Stimulated activated CD4-positive, alpha-beta T cell treated with anti-CD3 and anti-CD28 coated beads, Interleukin-1b, Interleukin-23, amount 100 ng/mL, for 24 hours (primary cell): ENCODE measurements around the gene FAM186B.
"Not testable (repeated sequence)": the region's sequence is repeated elsewhere in the genome, so short reads cannot be mapped to it uniquely, and the experiment has no call there.

ENCODE experiments used
- DNase-seq, 4 experiments: peaks; one replicate each; pipeline ENCODE4 v3.0.0-alpha.2; 2020; ENCODE audit warnings: low read depth in 4 of 4, low spot score in 1 of 4

FAM186B gene

DNA sequence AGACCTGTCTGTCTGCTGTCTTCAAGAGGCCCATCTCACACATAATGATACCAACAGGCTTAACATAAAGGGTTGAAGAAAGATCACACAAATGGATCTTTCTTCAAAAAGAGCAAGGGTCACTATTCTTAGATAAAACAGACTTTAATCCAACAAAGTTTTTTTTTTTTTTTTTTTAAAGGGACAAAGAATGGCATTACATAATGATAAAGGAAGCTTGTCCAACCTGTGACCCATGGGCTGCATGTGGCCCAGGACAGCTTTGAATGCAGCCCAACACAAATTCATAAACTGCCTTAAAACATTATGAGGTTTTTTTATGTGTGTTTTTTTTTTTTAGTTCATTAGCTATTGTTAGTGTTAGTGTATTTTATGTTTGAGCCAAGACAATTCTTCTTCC lies 6.8 kb upstream of the FAM186B start:
- no peak for DNase-seq

DNA sequence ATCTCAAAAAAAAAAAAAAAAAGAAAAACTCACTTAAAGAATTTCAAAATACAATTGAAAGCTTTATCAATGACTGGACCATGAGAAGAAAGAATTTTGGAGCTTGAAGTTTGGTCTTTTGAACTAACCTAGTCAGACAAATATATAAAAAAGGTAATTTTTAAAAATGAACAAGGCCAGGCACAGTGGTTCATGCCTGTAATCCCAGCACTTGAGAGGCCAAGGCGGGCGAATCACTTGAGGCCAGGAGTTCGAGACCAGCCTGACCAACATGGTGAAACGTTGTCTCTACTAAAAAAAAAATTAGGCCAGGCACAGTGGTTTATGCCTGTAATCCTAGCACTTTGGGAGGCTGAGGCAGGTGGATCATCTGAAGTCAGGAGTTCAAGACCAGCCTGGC lies 5.3 kb upstream of the FAM186B start:
- not testable (repeated sequence) for DNase-seq

DNA sequence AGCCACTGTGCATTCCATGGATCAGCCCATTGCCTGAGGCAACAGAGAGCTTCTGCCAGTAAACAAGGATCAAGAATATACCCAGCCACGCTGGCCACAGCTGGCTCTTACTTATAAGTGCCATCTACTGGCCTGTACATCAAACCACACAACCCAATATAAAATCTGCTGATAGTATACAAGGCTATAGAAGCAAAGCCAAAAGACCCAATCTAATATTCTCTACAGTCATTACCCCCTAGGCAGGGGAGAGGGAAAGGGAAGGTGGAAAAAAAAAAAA lies 4.4 kb upstream of the FAM186B start:
- no peak for DNase-seq

GRCh38 chr12:49609059-49609874 lies 3.8 kb upstream of the FAM186B start:
- no peak for DNase-seq

DNA sequence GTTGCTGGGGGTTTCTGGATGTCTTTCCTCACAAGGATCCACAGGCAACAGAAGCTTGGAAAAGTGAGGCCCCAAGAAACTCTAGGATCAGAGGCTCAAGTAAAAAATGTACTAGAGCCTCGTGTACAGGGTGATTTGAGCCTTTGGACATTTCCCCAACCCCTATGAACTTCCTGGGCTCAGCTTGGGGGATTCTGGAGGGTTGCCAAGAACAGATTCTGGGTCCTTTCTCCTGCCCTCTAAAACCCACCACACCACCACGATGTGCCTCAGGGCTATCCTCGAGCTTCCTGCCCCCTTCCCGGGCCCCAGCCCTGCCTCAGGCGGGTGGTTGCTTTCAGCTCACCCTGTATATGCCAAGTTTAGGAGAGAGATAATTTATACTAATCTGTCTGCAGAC lies 583 bp downstream of the FAM186B start:
- no peak for DNase-seq

DNA sequence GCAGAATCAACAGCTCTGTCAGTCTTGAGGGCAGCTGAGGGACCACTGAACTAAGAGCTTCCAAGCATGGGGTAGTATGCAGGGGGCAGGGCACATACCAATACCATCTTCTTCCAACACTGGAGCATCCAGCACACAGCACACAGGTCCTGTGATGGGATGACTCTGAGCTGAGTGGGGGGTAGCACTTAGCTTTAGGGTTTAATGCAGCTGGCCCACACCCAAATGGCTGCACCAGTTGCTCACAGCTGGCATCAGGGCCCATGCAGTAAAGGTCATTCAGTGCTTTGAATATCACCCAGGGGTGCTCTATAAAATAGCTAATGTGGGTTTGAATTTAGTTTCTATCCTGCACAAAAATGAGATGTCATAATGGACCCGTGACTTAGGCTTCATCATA lies 1.7 kb downstream of the FAM186B start:
- DNase-seq: no peak

DNA sequence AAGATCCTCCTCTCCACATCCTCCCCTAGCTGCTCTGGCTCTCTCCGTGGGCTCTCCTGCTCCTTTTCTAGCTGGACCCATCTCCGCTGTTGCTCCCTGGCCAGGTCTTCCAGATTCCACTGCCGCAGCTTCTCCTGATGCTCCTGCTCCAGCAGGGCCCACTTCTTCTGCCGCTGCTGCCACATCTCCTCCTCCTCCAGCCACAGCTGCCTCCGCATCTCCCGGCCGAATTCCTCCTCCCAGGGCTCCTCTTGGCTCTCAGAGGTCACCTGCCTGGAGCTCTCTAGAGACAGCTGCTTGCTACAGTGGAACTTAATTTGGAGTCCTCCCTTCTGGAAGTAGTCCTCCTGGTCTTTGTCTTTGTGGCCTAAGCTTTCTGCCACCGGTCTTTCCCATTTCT lies 5.5 kb downstream of the FAM186B start:
- no peak for DNase-seq

DNA sequence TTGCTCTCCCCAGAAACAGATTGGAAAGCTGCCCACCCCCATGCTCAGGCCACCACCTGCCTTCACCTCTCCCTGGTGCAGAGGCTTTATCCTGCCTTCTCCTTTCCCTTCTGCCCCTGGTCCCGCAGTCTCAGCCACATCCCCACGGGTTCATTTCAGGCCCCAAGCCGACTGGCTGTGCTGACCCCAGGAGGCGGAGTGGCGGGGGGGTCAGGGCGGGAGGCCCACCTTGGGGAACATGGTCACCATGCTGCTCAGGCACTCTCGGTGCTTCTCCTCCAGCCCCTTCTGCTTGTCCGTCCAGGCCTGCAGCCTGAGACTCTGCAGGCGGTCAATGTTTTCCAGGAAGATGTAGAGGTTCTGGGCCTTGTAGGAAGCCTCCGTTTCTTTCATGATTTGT lies 6.9 kb downstream of the FAM186B start:
- no peak for DNase-seq

- DNase-seq: no peak
These were observed 16.5 kb downstream of the FAM186B start for GRCh38 chr12:49588721-49589516.

GRCh38 chr12:49588281-49588680 lies 17.2 kb downstream of the FAM186B start:
- no peak for DNase-seq

- no peak for DNase-seq
These were observed 18.1 kb downstream of the FAM186B start for GRCh38 chr12:49587174-49587908.

- DNase-seq: no peak
These were observed 19.7 kb downstream of the FAM186B start for GRCh38 chr12:49585477-49586459.

DNA sequence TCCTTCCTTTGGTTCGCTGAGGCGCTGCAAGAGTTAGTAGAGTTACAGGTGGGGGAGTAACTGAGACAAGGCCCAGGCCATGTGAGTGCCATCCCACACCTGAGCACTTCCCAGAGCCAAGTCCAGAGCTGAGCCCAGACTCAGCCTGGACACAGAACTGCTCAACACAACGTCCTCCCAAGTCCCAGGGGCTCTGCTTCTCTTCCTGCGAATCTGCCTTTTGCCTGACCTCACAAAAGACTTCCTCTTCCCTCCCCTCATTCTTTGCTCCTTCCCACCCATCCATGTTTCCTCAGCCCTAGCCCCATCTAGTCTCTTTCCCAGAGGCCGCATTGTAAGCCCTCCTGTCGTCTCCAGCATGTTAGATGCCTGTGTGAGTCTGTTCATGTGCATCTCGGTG lies 20.8 kb downstream of the FAM186B start:
- no peak for DNase-seq

DNA sequence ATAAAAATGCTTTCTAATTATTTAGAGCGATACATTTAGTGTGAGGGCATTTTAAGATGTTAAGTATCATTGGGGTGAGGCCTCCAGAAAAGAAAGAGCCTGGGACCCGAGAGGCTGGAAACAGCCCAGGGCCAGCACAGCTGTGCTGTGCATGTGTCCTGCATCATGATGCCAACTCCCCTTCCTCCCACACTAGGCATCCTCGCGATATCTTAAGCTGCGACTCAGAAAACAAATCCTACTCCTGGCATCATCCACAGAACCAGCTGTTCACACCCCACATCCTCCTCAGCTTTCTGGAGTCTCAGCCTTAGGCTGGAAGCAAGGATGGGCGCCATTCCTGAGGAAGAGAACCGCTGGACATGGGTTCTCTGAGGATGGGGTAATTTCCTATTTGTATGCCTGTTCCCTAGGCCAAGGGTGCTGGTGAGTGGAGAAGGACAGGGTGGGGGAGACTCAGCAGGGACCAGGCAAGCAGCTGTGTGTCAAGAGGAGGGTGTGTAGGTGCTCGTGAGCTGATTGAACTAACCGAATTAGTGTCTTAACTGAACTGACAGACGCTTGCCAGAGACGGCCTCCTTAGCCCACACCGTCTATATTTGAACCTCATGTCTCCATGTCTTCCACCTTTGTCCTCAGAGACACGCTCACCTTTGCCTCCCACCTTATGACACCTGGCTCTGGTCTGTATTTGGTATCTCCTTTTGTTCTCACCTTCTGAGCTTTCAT lies 21.9 kb downstream of the FAM186B start:
- DNase-seq: no peak

- no peak for DNase-seq
These were observed 22.6 kb downstream of the FAM186B start for GRCh38 chr12:49582850-49583249.

DNA sequence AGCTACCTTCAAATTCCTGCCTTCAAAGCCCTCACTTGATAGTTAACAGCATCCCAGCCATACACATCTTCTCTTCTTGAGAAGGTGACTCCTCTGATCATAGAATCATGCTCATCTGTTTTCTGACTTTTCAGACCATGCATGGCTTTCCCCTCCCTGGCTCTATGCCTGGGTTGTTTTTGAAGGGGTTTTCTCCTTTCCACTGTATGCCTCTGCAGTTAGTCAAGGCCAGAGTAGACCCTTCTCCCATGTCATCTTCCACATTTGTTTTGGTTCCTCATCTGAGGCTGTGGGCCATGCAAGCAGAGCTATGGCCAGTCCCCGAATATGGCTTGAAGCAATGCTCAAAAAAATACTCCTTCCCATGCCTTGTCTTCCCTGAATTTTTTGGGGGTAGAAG lies 23.2 kb downstream of the FAM186B start:
- no peak for DNase-seq

- DNase-seq: peak in 3 of 4 experiments; percentile 24 to 28 (median 27)
These were observed 24.6 kb downstream of the FAM186B start for GRCh38 chr12:49580572-49581535.

- no peak for DNase-seq
These were observed 26.8 kb downstream of the FAM186B start for GRCh38 chr12:49578471-49579112.
